SU-DHL-6 (cell line): ENCODE results near the gene PA2G4.

ENCODE experiments used
- EZH2phosphoT487 ChIP-seq: fragments of 200-600 bp; sonication (generic), shearing (Covaris generic); conservative IDR thresholded peaks from 2 replicates; pipeline ENCODE4 v1.6.1; 2018; ENCODE audit warnings: mild to moderate bottlenecking, antibody characterized with exemption, low read length, moderate library complexity, mixed read lengths
- TF ChIP-seq, protein P1 (sequence below): fragments of 200-600 bp; sonication (generic); IDR thresholded peaks from one replicate; pipeline ENCODE4 v1.5.1; 2017; ENCODE audit warnings: antibody characterized with exemption, mild to moderate bottlenecking, low read length, moderate library complexity; ENCODE audit not compliant: insufficient read depth, poor library complexity, severe bottlenecking

DNA sequence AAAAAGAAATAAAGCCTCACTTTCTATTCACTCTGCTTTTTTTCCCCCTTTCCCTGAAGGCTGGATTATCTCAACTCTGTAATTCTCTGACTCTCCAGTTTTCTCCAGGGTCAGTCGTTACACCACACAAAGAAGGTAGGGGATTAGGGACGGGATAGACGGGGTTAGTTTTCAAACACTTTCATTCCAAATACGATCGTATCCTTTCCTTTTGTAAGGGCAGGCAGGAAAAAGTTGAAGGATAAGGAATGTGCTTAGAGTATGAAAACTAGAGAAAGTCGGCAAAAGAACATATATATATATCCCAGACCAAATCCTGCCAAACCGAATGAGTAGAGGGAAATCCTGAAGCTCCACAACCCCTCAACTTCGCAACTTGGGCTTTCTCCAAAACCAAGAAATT is 23.1 kb downstream of the PA2G4 start:
- TF ChIP-seq, protein P1, sequence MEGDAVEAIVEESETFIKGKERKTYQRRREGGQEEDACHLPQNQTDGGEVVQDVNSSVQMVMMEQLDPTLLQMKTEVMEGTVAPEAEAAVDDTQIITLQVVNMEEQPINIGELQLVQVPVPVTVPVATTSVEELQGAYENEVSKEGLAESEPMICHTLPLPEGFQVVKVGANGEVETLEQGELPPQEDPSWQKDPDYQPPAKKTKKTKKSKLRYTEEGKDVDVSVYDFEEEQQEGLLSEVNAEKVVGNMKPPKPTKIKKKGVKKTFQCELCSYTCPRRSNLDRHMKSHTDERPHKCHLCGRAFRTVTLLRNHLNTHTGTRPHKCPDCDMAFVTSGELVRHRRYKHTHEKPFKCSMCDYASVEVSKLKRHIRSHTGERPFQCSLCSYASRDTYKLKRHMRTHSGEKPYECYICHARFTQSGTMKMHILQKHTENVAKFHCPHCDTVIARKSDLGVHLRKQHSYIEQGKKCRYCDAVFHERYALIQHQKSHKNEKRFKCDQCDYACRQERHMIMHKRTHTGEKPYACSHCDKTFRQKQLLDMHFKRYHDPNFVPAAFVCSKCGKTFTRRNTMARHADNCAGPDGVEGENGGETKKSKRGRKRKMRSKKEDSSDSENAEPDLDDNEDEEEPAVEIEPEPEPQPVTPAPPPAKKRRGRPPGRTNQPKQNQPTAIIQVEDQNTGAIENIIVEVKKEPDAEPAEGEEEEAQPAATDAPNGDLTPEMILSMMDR, result no peak
- no peak for TF ChIP-seq EZH2phosphoT487
